HepG2 (cell line): ENCODE measurements around the gene PEMT. TPM values are rescaled to one million over a fixed set of nuclear protein-coding genes. Genes with fewer than 3 reads are reported as not detected.

Experiments
- ARID4A ChIP-seq: sonication (generic); formaldehyde crosslinking; IDR thresholded peaks from 2 replicates; pipeline ENCODE4 v1.5.0; 2020; ENCODE audit warnings: mild to moderate bottlenecking, missing genetic modification reagents, borderline replicate concordance
- CREBL2 ChIP-seq: sonication (generic); formaldehyde crosslinking; IDR thresholded peaks from 2 replicates; pipeline ENCODE4 v1.8.1; 2023; ENCODE audit warnings: missing genetic modification reagents, mild to moderate bottlenecking, borderline replicate concordance
- ERF ChIP-seq: IDR thresholded peaks from 2 replicates; pipeline ENCODE4 v1.6.1; 2018; ENCODE audit warnings: missing biosample characterization, missing genetic modification reagents
- HIC2 ChIP-seq: sonication (generic); formaldehyde crosslinking; IDR thresholded peaks from 2 replicates; pipeline ENCODE4 v1.9.0; 2022; ENCODE audit warnings: low read depth, missing genetic modification reagents
- HINFP ChIP-seq: sonication (generic); formaldehyde crosslinking; IDR thresholded peaks from 2 replicates; pipeline ENCODE4 v1.4.0; 2020; ENCODE audit warnings: low read depth, mild to moderate bottlenecking, missing genetic modification reagents
- HNRNPL ChIP-seq: fragments of 200-400 bp; formaldehyde crosslinking; IDR thresholded peaks from 2 replicates; pipeline ENCODE4 v1.6.1; 2017; ENCODE audit warnings: mild to moderate bottlenecking, low read depth, low read length
- PRMT3 ChIP-seq: sonication (generic); formaldehyde crosslinking; IDR thresholded peaks from 2 replicates; pipeline ENCODE4 v1.8.1; 2022; ENCODE audit warnings: low read depth, mild to moderate bottlenecking, moderate library complexity, missing genetic modification reagents, borderline replicate concordance
- SNAI1 ChIP-seq: sonication (generic); formaldehyde crosslinking; IDR thresholded peaks from 2 replicates; pipeline ENCODE4 v1.5.0; 2020; ENCODE audit warnings: mild to moderate bottlenecking, missing genetic modification reagents, borderline replicate concordance
- SNAPC2 ChIP-seq: sonication (generic); formaldehyde crosslinking; IDR thresholded peaks from 2 replicates; pipeline ENCODE4 v1.8.1; 2022; ENCODE audit warnings: mild to moderate bottlenecking, missing genetic modification reagents
- ZMYM4 ChIP-seq: sonication (generic); formaldehyde crosslinking; IDR thresholded peaks from 2 replicates; pipeline ENCODE4 v1.8.1; 2023; ENCODE audit warnings: mild to moderate bottlenecking, missing genetic modification reagents
- ZNF768 ChIP-seq: sonication (generic); formaldehyde crosslinking; IDR thresholded peaks from 2 replicates; pipeline ENCODE4 v1.4.0; 2020; ENCODE audit warnings: missing genetic modification reagents
- ZNF782 ChIP-seq: sonication (generic); formaldehyde crosslinking; IDR thresholded peaks from 2 replicates; pipeline ENCODE4 v1.4.0; 2020; ENCODE audit warnings: missing genetic modification reagents, mild to moderate bottlenecking, borderline replicate concordance
- polyA plus RNA-seq, 8 experiments: library from polyadenylated mRNA; depleted of rRNA in 3 of 8; stranded (reverse) in 7 of 8; unstranded in 1 of 8; fragments of >200 nt; fragmentation: Illumina TruSeq in 4 of 8; extraction: Trizol in 4 of 8; gene quantifications; 2 replicates each; pipeline versions ENCODE4 v1.2.1 to v1.2.3, GENCODE V29; 2011 to 2016; ENCODE audit warnings: low read depth in 4 of 8, missing spikeins in 1 of 8, mixed read lengths in 1 of 8; ENCODE audit not compliant: insufficient read depth in 1 of 8
- total RNA-seq, 5 experiments: library from RNA; depleted of rRNA; stranded (reverse); fragments of >200 nt; fragmentation: Illumina TruSeq; extraction: Trizol; gene quantifications; 2 replicates each; pipeline ENCODE4 v1.2.3, GENCODE V29; 2016; ENCODE audit warnings: low read depth in 1 of 5

The PEMT gene
- total and polyA plus RNA-seq, 2 of the 13 experiments (the other 11 are each of a cell fraction or from before 2014, with no cell fraction given), result 31.7 to 43.6 TPM

GRCh38 chr17:17539591-17539990 is 51.9 kb downstream of the PEMT start (continued):
- TF ChIP-seq HIC2 (CRISPR knock-in tag) (peak; percentile 62; the same call in 1 of the 2 replicates), ARID4A (0 out of 2 replicates have a peak, but pooled peaks have one; percentile 34), CREBL2 (CRISPR knock-in tag) (no peak), ZNF782 (CRISPR knock-in tag) (no peak), ZNF768 (CRISPR knock-in tag) (0 out of 2 replicates have a peak, but pooled peaks have one; percentile 7), SNAPC2 (CRISPR knock-in tag) (no peak), ERF (CRISPR knock-in tag) (no peak), HNRNPL (peak; percentile 62; the same call in 1 of the 2 replicates), SNAI1 (0 out of 2 replicates have a peak, but pooled peaks have one; percentile 6), ZMYM4 (CRISPR knock-in tag) (peak; percentile 34; the same call in 1 of the 2 replicates), HINFP (CRISPR knock-in tag) (no peak), PRMT3 (CRISPR knock-in tag) (no peak)
